HEK293 (cell line): Measurements from ENCODE around the gene KIAA0513.
A peak's percentile ranks its signal among the peaks of the same experiment; 100 is the strongest.

Experiments
- CTCF ChIA-PET: fragments of 350-600 bp; formaldehyde crosslinking; extraction: SDS; loops from one replicate; lab custom pipeline; 2021; ENCODE audit warnings: antibody characterized with exemption; lab: Yijun Ruan, JAX
- POLR2A ChIA-PET: fragments of 300-600 bp; formaldehyde crosslinking; extraction: SDS; loops from one replicate; lab custom pipeline; 2020; ENCODE audit warnings: antibody characterized with exemption, inconsistent platforms; lab: Yijun Ruan, JAX
- H3K27ac ChIP-seq: fragments of 200-500 bp; sonication (Bioruptor generic); 2 replicates; pipeline ENCODE4 v1.5.1; 2014; ENCODE audit warnings: low read depth, low read length, control low read depth, inconsistent platforms; ENCODE audit errors: extremely low read depth
- H3K36me3 ChIP-seq, 2 experiments: fragments of 200-500 bp in 1 of 2; sonication (Bioruptor generic) in 1 of 2; 1 replicate in 1 of 2; 2 replicates in 1 of 2; pipeline ENCODE4 v1.5.1; 2014 to 2017; ENCODE audit warnings: inconsistent platforms in 2 of 2, low read length in 2 of 2; ENCODE audit not compliant: control insufficient read depth in 2 of 2, insufficient read depth in 1 of 2
- H3K4me1 ChIP-seq: fragments of 200-500 bp; sonication (Bioruptor generic); 2 replicates; pipeline ENCODE4 v1.5.1; 2014; ENCODE audit warnings: mild to moderate bottlenecking, low read length, inconsistent platforms; ENCODE audit not compliant: control insufficient read depth, insufficient read depth
- H3K4me3 ChIP-seq: 2 replicates; pipeline ENCODE4 v1.5.1; 2011; ENCODE audit warnings: low read depth, mild to moderate bottlenecking, control low read depth, low read length, moderate library complexity
- H3K9me3 ChIP-seq: fragments of 200-500 bp; sonication (Bioruptor generic); 2 replicates; pipeline ENCODE4 v1.5.1; 2014; ENCODE audit warnings: low read depth, low read length, inconsistent platforms; ENCODE audit not compliant: control insufficient read depth, insufficient read depth
- ATF2 ChIP-seq: fragments of 450-650 bp; formaldehyde crosslinking; IDR thresholded peaks from 2 replicates; pipeline ENCODE4 v1.5.1; 2016; ENCODE audit warnings: missing biosample characterization, missing genetic modification characterization, low read depth
- KLF1 ChIP-seq: fragments of 450-650 bp; formaldehyde crosslinking; IDR thresholded peaks from 2 replicates; pipeline ENCODE4 v1.5.1; 2016; ENCODE audit warnings: missing biosample characterization, missing genetic modification characterization
- PBX3 ChIP-seq: sonication (generic); formaldehyde crosslinking; IDR thresholded peaks from 2 replicates; pipeline ENCODE4 v1.8.1; 2022; ENCODE audit warnings: mild to moderate bottlenecking, moderate library complexity, missing genetic modification reagents
- PRDM10 ChIP-seq: fragments of 450-650 bp; formaldehyde crosslinking; IDR thresholded peaks from 2 replicates; pipeline ENCODE4 v1.5.1; 2016; ENCODE audit warnings: missing biosample characterization, missing genetic modification characterization
- SP7 ChIP-seq: fragments of 450-650 bp; formaldehyde crosslinking; IDR thresholded peaks from 2 replicates; pipeline ENCODE4 v1.5.1; 2016; ENCODE audit warnings: missing biosample characterization, missing genetic modification characterization
- TCF7L2 ChIP-seq: IDR thresholded peaks from 2 replicates; pipeline ENCODE4 v1.6.1; 2011; ENCODE audit warnings: low read depth, mild to moderate bottlenecking, inconsistent platforms, low read length, moderate library complexity, borderline replicate concordance
- WT1 ChIP-seq: fragments of 450-650 bp; formaldehyde crosslinking; IDR thresholded peaks from 2 replicates; pipeline ENCODE4 v1.5.1; 2016; ENCODE audit warnings: missing biosample characterization, missing genetic modification characterization
- ZBTB17 ChIP-seq: fragments of 450-650 bp; formaldehyde crosslinking; IDR thresholded peaks from 2 replicates; pipeline ENCODE4 v1.5.1; 2016; ENCODE audit warnings: missing biosample characterization, missing genetic modification characterization
- ZNF10 ChIP-seq: fragments of 450-650 bp; formaldehyde crosslinking; IDR thresholded peaks from 2 replicates; pipeline ENCODE4 v1.5.1; 2017; ENCODE audit warnings: missing biosample characterization, missing genetic modification characterization
- ZNF121 ChIP-seq: fragments of 450-650 bp; formaldehyde crosslinking; IDR thresholded peaks from 2 replicates; pipeline ENCODE4 v1.5.1; 2016; ENCODE audit warnings: missing biosample characterization, missing genetic modification characterization
- ZNF366 ChIP-seq: fragments of 450-650 bp; formaldehyde crosslinking; conservative IDR thresholded peaks from 2 replicates; pipeline ENCODE4 v1.5.1; 2016; ENCODE audit warnings: missing biosample characterization, missing genetic modification characterization
- ZNF404 ChIP-seq: fragments of 450-650 bp; formaldehyde crosslinking; IDR thresholded peaks from 2 replicates; pipeline ENCODE4 v1.5.1; 2017; ENCODE audit warnings: missing biosample characterization, missing genetic modification characterization
- ZNF488 ChIP-seq: fragments of 450-650 bp; formaldehyde crosslinking; IDR thresholded peaks from 2 replicates; pipeline ENCODE4 v1.5.1; 2016; ENCODE audit warnings: missing biosample characterization, missing genetic modification characterization
- ZNF549 ChIP-seq: fragments of 450-650 bp; IDR thresholded peaks from 2 replicates; pipeline ENCODE4 v1.5.1; 2018; ENCODE audit warnings: missing biosample characterization, missing genetic modification characterization, mild to moderate bottlenecking, inconsistent platforms, moderate library complexity
- ZNF558 ChIP-seq: fragments of 450-650 bp; formaldehyde crosslinking; IDR thresholded peaks from 2 replicates; pipeline ENCODE4 v1.5.1; 2016; ENCODE audit warnings: missing biosample characterization, missing genetic modification characterization
- ZNF585B ChIP-seq: fragments of 450-650 bp; formaldehyde crosslinking; IDR thresholded peaks from 2 replicates; pipeline ENCODE4 v1.5.1; 2016; ENCODE audit warnings: missing biosample characterization, missing genetic modification characterization
- ZNF626 ChIP-seq: fragments of 450-650 bp; sonication (Bioruptor Pico); formaldehyde crosslinking; IDR thresholded peaks from 2 replicates; pipeline ENCODE4 v1.5.1; 2018; ENCODE audit warnings: missing biosample characterization, missing genetic modification characterization, inconsistent platforms
- ZNF664 ChIP-seq: fragments of 450-650 bp; formaldehyde crosslinking; IDR thresholded peaks from 2 replicates; pipeline ENCODE4 v1.5.1; 2016; ENCODE audit warnings: missing biosample characterization, missing genetic modification characterization
- ZNF701 ChIP-seq: fragments of 450-650 bp; formaldehyde crosslinking; IDR thresholded peaks from 2 replicates; pipeline ENCODE4 v1.5.1; 2016; ENCODE audit warnings: missing biosample characterization, missing genetic modification characterization
- ZSCAN5A ChIP-seq: fragments of 450-650 bp; formaldehyde crosslinking; IDR thresholded peaks from 2 replicates; pipeline ENCODE4 v1.5.1; 2016; ENCODE audit warnings: missing biosample characterization, missing genetic modification characterization
- ZXDB ChIP-seq: fragments of 450-650 bp; formaldehyde crosslinking; IDR thresholded peaks from 2 replicates; pipeline ENCODE4 v1.5.1; 2016; ENCODE audit warnings: missing biosample characterization, missing genetic modification characterization

KIAA0513 gene

GRCh38 chr16:85007496-85008214 is 19.9 kb upstream of the KIAA0513 start:
- 0 out of 2 replicates have a peak, but pooled peaks have one; percentile 31 for TF ChIP-seq ZNF121 (tag by site-specific recombination)
- 0 out of 2 replicates have a peak, but pooled peaks have one; percentile 20 for TF ChIP-seq ZNF664 (tag by site-specific recombination)
- TF ChIP-seq ZNF488 (tag by site-specific recombination), result no peak
- CTCF ChIA-PET, result interaction anchor here (1.4 kb wide), 1 partner anchor 37 kb away, joined by 5 read pairs; no protein-coding TSS in a partner anchor
- POLR2A ChIA-PET, result no interaction called here
- H3K27ac ChIP-seq, result no peak overlapping the region
- no peak overlapping the region for H3K4me3 ChIP-seq
- H3K4me1 ChIP-seq, result peaks cover 17% of the 10 kb centered on the region; the same call in 1 of the 2 replicates
- no peaks in the 10 kb centered on the region for H3K9me3 ChIP-seq
- H3K36me3 ChIP-seq, result peaks cover 0 to 3% of the 10 kb centered on the region in 2 experiments; a peak in 2 of 3 replicates

GRCh38 chr16:85008271-85008670 is 19.3 kb upstream of the KIAA0513 start:
- no peak for TF ChIP-seq ZNF626 (tag by site-specific recombination)
- TF ChIP-seq ZNF366 (tag by site-specific recombination), result no peak
- no peak for TF ChIP-seq ZNF10 (tag by site-specific recombination)
- no peak for TF ChIP-seq ZNF585B (tag by site-specific recombination)
- TF ChIP-seq PBX3, result no peak
- no peak for TF ChIP-seq ZNF549
- Histone ChIP-seq H3K27ac (no peak overlapping the region), H3K9me3 (no peaks in the 10 kb centered on the region), H3K36me3 (peaks cover 0 to 3% of the 10 kb centered on the region in 2 experiments; a peak in 2 of 3 replicates), H3K4me1 (peaks cover 17% of the 10 kb centered on the region; the same call in 1 of the 2 replicates), H3K4me3 (no peak overlapping the region)
- ChIA-PET CTCF (interaction anchor here (1.4 kb wide), 1 partner anchor 37 kb away, joined by 5 read pairs; no protein-coding TSS in a partner anchor), POLR2A (no interaction called here)

- H3K9me3 ChIP-seq, result no peaks in the 10 kb centered on the region
- H3K36me3 ChIP-seq, result peaks cover 0 to 3% of the 10 kb centered on the region in 2 experiments; a peak in 2 of 3 replicates
- H3K4me3 ChIP-seq, result peak overlapping the region; percentile 79
- peak overlapping the region; percentile 92; the same call in 1 of the 2 replicates for H3K27ac ChIP-seq
- ChIA-PET POLR2A (interaction anchor here (0.6 to 2.9 kb wide), 3 partner anchors 16 to 500 kb away, joined by 3 to 25 read pairs (median 5); partner anchors contain the start of gene KIAA0513), CTCF (interaction anchor here (0.5 to 1.7 kb wide), 2 partner anchors 15 to 359 kb away, joined by 3 to 4 read pairs; no protein-coding TSS in a partner anchor)
- peaks cover 9% of the 10 kb centered on the region; the same call in 1 of the 2 replicates for H3K4me1 ChIP-seq
- TF ChIP-seq ZSCAN5A, result no peak
- no peak for TF ChIP-seq ZNF558 (tag by site-specific recombination)
- no peak for TF ChIP-seq ATF2 (tag by site-specific recombination)
- TF ChIP-seq SP7 (tag by site-specific recombination), result peak; percentile 83
- TF ChIP-seq ZBTB17 (tag by site-specific recombination), result peak; percentile 16; the same call in 1 of the 2 replicates
- TF ChIP-seq ZNF549, result no peak
- TF ChIP-seq KLF1 (tag by site-specific recombination), result no peak
- TF ChIP-seq WT1, result no peak
- no peak for TF ChIP-seq ZNF404 (tag by site-specific recombination)
- no peak for TF ChIP-seq ZNF701 (tag by site-specific recombination)
- TF ChIP-seq TCF7L2, result no peak
- TF ChIP-seq ZXDB, result no peak
- TF ChIP-seq PRDM10 (tag by site-specific recombination), result 0 out of 2 replicates have a peak, but pooled peaks have one; percentile 13
Measured at GRCh38 chr16:85010446-85010930, 17.1 kb upstream of the KIAA0513 start.
